Gastrocnemius medialis (tissue), 4 donors: ENCODE measurements around the gene PALLD. TPM values are rescaled to one million over a fixed set of nuclear protein-coding genes. Genes with fewer than 3 reads are reported as not detected.

Experiments
- ATAC-seq, 2 donors: fragments of 150-250 bp; one replicate each; pipeline ENCODE4 v1.9.1; 2016
- DNase-seq, 2 donors: peaks; one replicate each; pipeline ENCODE4 v3.0.0-alpha.2; 2019
- H3K27ac ChIP-seq, 4 donors: fragments of 200-600 bp; sonication (generic); 1 replicate in 1 of 4; 2 replicates in 3 of 4; pipeline ENCODE4 v1.5.1; 2016 to 2018; ENCODE audit warnings: mild to moderate bottlenecking in 2 of 4, moderate library complexity in 1 of 4
- H3K27me3 ChIP-seq, 3 donors: fragments of 200-600 bp; sonication (generic) in 2 of 3; 1 replicate in 1 of 3; 2 replicates in 2 of 3; pipeline versions ENCODE4 v1.5.1 to v1.6.0; 2016 to 2019; ENCODE audit warnings: mild to moderate bottlenecking in 1 of 3, moderate library complexity in 1 of 3
- H3K36me3 ChIP-seq, 2 donors: fragments of 200-600 bp; sonication (generic) in 1 of 2; one replicate each; pipeline ENCODE4 v1.5.1; 2017 to 2018
- H3K4me1 ChIP-seq, 2 donors: fragments of 200-600 bp; sonication (generic) in 1 of 2; one replicate each; pipeline ENCODE4 v1.5.1; 2016 to 2017; ENCODE audit warnings: mild to moderate bottlenecking in 2 of 2
- H3K4me3 ChIP-seq, 4 donors: fragments of 200-600 bp; sonication (generic) in 3 of 4; 1 replicate in 1 of 4; 2 replicates in 3 of 4; pipeline ENCODE4 v1.5.1; 2016 to 2019; ENCODE audit warnings: mild to moderate bottlenecking in 2 of 4
- H3K9me3 ChIP-seq, 3 donors: fragments of 200-600 bp; sonication (generic) in 2 of 3; 1 replicate in 1 of 3; 2 replicates in 2 of 3; pipeline ENCODE4 v1.5.1; 2016 to 2019
- CTCF ChIP-seq, 5 experiments: fragments of 450-650 bp in 3 of 5; fragments of 200-600 bp in 2 of 5; sonication (generic) in 2 of 5; IDR thresholded peaks in 4 of 5; conservative IDR thresholded peaks in 1 of 5; 1 replicate in 4 of 5; 2 replicates in 1 of 5; pipeline ENCODE4 v1.5.1; 2016 to 2019; ENCODE audit warnings: antibody characterized with exemption in 5 of 5, mild to moderate bottlenecking in 3 of 5, moderate library complexity in 3 of 5
- POLR2A ChIP-seq, 2 donors: fragments of 450-650 bp; IDR thresholded peaks; one replicate each; pipeline ENCODE4 v1.6.1; 2017; ENCODE audit warnings: antibody characterized with exemption in 2 of 2, mild to moderate bottlenecking in 2 of 2, moderate library complexity in 2 of 2
- in situ Hi-C, 4 donors: fragments of 200-750 bp; cut with MboI; loops; one replicate each; pipeline versions ENCODE4 v1.15.0 to v1.8.0; 2017; ENCODE audit warnings: low sequenced_read_pairs in 4 of 4
- intact Hi-C: fragments of 100-400 bp; cut with DNase I; formaldehyde crosslinking; loops from one replicate; pipeline ENCODE4 v1.15.1; 2023; ENCODE audit warnings: low total_unique reads
- total RNA-seq, 4 donors: library from RNA; depleted of rRNA; stranded (reverse); fragments of >200 nt; gene quantifications; one replicate each; pipeline versions ENCODE4 v1.1.0 to v1.2.3, GENCODE V29; 2016

Gene PALLD
- total RNA-seq, 4 donors from 2014 or later, result 165 to 439 (median 319) TPM

GRCh38 chr4:168841672-168842019 lies 344.8 kb downstream of the PALLD start:
- H3K9me3 ChIP-seq, result no peaks in the 10 kb centered on the region
- TF ChIP-seq CTCF (IDR thresholded peaks at IDR 0.05 in 4 of 5, conservative IDR thresholded peaks at IDR 0.05 in 1 of 5) (no peak), POLR2A (IDR thresholded peaks at IDR 0.05) (no peak)
- peak overlapping the region; percentile 71 to 87 (median 76) for H3K27ac ChIP-seq
- ATAC-seq, result no peak
- no peaks in the 10 kb centered on the region for H3K27me3 ChIP-seq
- no peaks in the 10 kb centered on the region for H3K36me3 ChIP-seq
- H3K4me1 ChIP-seq, result peaks cover 76 to 79% of the 10 kb centered on the region in 2 donors
- no peak overlapping the region for H3K4me3 ChIP-seq
- intact Hi-C loops (no loop called here), in situ Hi-C loops (no loop called here)
- DNase-seq, result no peak

DNA sequence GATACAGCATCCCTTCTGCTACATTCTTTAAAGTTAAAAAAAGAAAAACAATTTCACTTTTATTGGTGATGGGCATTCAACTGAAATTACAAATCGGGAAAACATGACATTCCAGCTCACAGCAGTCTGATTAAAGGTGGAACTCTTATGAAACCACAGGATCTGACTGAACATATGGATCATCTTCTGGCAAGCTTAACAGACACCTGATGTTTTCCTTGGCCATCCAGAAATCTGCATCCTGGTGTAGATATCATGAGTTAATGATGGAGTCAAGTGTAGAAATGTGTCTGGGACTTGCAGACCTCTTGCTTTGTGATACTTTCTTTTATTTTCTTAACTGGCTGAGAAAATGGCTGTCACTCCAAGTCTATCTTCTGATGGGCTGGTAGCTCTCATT lies 345.3 kb downstream of the PALLD start:
- TF ChIP-seq POLR2A (IDR thresholded peaks at IDR 0.05), result no peak
- TF ChIP-seq CTCF (IDR thresholded peaks at IDR 0.05 in 4 of 5, conservative IDR thresholded peaks at IDR 0.05 in 1 of 5), result no peak
- peaks cover 74 to 81% of the 10 kb centered on the region in 2 donors for H3K4me1 ChIP-seq
- H3K27ac ChIP-seq, result peak overlapping the region; percentile 71 to 87 (median 76)
- intact Hi-C loops (no loop called here), in situ Hi-C loops (no loop called here)
- no peaks in the 10 kb centered on the region for H3K27me3 ChIP-seq
- DNase-seq, result no peak
- ATAC-seq, result no peak
- no peaks in the 10 kb centered on the region for H3K36me3 ChIP-seq
- no peak overlapping the region for H3K4me3 ChIP-seq
- no peaks in the 10 kb centered on the region for H3K9me3 ChIP-seq

DNA sequence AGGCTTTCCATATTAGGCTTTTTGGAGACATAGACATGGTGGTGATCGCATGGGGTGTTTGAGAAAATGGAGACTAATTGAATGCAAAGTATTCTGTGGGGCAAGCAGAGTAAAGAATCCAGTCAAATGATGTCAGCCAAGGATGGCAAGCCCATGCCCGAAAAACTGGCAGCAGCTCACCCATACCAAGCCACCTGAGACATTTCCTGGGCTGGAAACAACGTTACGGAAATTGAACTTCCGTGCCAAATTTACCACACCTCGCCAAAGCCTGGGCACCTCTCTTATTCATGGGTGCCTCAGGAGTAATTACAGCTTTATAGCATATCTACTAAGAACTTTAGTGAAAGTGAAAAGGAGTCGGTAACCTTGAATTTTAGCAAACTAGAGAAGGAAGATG lies 346.8 kb downstream of the PALLD start:
- Histone ChIP-seq H3K27me3 (no peaks in the 10 kb centered on the region), H3K27ac (peak overlapping the region; percentile 35 to 71 (median 64)), H3K36me3 (no peaks in the 10 kb centered on the region), H3K4me1 (peaks cover 68 to 82% of the 10 kb centered on the region in 2 donors), H3K4me3 (no peak overlapping the region), H3K9me3 (no peaks in the 10 kb centered on the region)
- in situ Hi-C loops (no loop called here), intact Hi-C loops (no loop called here)
- ATAC-seq (no peak), DNase-seq (no peak)
- TF ChIP-seq POLR2A (IDR thresholded peaks at IDR 0.05) (no peak), CTCF (IDR thresholded peaks at IDR 0.05 in 4 of 5, conservative IDR thresholded peaks at IDR 0.05 in 1 of 5) (no peak)

GRCh38 chr4:168844353-168845049 lies 347.6 kb downstream of the PALLD start:
- in situ Hi-C loops (no loop called here), intact Hi-C loops (no loop called here)
- DNase-seq (no peak), ATAC-seq (no peak)
- no peaks in the 10 kb centered on the region for H3K27me3 ChIP-seq
- peak overlapping the region; percentile 35 to 71 (median 64) for H3K27ac ChIP-seq
- no peaks in the 10 kb centered on the region for H3K9me3 ChIP-seq
- no peak overlapping the region for H3K4me3 ChIP-seq
- H3K4me1 ChIP-seq, result peaks cover 72 to 82% of the 10 kb centered on the region in 2 donors
- no peaks in the 10 kb centered on the region for H3K36me3 ChIP-seq
- no peak for TF ChIP-seq CTCF (IDR thresholded peaks at IDR 0.05 in 4 of 5, conservative IDR thresholded peaks at IDR 0.05 in 1 of 5)
- no peak for TF ChIP-seq POLR2A (IDR thresholded peaks at IDR 0.05)

GRCh38 chr4:168845897-168846296 lies 349.0 kb downstream of the PALLD start:
- ATAC-seq (no peak), DNase-seq (no peak)
- Histone ChIP-seq H3K36me3 (no peaks in the 10 kb centered on the region), H3K27ac (peak overlapping the region; percentile 3 to 65 (median 42)), H3K27me3 (no peaks in the 10 kb centered on the region), H3K9me3 (no peaks in the 10 kb centered on the region), H3K4me1 (peaks cover 67 to 75% of the 10 kb centered on the region in 2 donors), H3K4me3 (no peak overlapping the region)
- in situ Hi-C loops (no loop called here), intact Hi-C loops (no loop called here)
- TF ChIP-seq POLR2A (IDR thresholded peaks at IDR 0.05) (no peak), CTCF (IDR thresholded peaks at IDR 0.05 in 4 of 5, conservative IDR thresholded peaks at IDR 0.05 in 1 of 5) (no peak)
